ENCODE data around the gene TXNDC5. TPM values are rescaled to one million over a fixed set of nuclear protein-coding genes. Genes with fewer than 3 reads are reported as not detected.

Gene TXNDC5
- total and polyA plus RNA-seq, 2 experiments from 2014 or later = 42.9 to 210 TPM

- no peak for TF ChIP-seq ZNF462 (CRISPR knock-in tag; IDR thresholded peaks at IDR 0.05)
- TF ChIP-seq ZNF331 (CRISPR knock-in tag; IDR thresholded peaks at IDR 0.05; ENCODE audit: low read depth) = no peak
- TF ChIP-seq EZH2 (IDR thresholded peaks at IDR 0.05; ENCODE audit: low read depth, unreplicated experiment) = no peak
- TF ChIP-seq NANOG (IDR thresholded peaks at IDR 0.05; ENCODE audit: borderline replicate concordance) = no peak
- no peak for TF ChIP-seq ETS1 (IDR thresholded peaks at IDR 0.05)
- TF ChIP-seq EZH2phosphoT487 (IDR thresholded peaks at IDR 0.05; ENCODE audit: unreplicated experiment) = no peak
- no peak for TF ChIP-seq ZNF114 (CRISPR knock-in tag; IDR thresholded peaks at IDR 0.05)
- TF ChIP-seq CREB1 (CRISPR knock-in tag; IDR thresholded peaks at IDR 0.05; ENCODE audit: low read depth) = no peak
- no peak for TF ChIP-seq CTCF (conservative IDR thresholded peaks at IDR 0.05; ENCODE audit: low read depth in 2 of 2)
These were observed 43.2 kb upstream of the TXNDC5 start (continued) for GRCh38 chr6:7953753-7954152.

All from GM23338 (cell line).